Measurements from ENCODE around the gene TWIST1.

The TWIST1 gene

DNA sequence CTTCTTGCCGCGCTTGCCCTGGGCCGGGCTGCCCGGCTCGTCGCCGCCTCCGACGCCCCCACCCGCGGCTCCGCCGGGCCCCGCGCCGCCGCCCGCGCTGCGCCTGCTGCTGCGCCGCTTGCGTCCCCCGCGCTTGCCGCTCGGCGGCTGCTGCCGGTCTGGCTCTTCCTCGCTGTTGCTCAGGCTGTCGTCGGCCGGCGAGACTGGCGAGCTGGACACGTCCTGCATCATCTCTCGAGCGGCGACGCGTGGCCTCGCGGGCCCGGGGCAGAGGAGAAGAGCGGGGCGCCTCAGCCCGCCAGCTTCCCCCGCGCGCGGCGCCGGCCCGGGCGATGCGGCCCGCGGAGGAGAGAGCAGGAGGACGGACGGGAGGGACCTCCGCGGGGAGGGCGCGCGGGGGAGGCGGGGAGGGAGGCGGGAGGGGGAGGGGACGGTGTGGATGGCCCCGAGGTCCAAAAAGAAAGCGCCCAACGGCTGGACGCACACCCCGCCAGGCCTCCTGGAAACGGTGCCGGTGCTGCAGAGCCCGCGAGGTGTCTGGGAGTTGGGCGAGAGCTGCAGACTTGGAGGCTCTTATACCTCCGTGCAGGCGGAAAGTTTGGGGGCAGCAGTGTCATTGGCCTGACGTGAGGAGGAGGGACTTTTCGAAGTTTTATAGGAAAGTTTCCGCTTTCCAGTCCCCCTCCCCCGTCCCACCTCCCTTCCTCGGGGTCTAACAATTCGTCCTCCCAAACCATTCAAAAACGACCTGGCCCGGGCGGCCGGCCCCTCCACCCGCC is at the start of gene TWIST1:
Gene TWIST1, minus strand, starts transcription at position 546 of the 779 bp plus-strand sequence. Its CDS starts 315 bp downstream, at position 231.
- no peak for DNase-seq

GRCh38 chr7:19161671-19162070 is 44.2 kb upstream of the TWIST1 start:
- no peak for DNase-seq

DNA sequence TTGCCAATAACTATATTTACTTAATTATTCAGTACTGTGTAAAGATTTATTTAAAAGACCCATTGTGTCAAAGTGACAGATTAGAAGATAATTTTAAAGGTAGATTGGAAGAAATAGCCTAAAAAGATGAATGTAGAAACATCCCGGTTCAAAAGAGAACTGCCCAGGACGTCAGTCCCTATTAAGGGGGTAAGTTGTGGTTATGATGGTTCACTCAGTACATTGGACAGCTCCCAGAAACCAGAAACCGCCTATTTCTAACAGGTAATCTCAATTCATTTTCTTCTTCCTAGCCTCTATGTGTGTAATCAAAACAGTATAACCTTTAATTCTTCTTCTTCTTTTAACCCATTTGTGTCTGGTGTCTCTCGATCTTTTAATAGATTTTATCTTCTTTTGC is 29.3 kb upstream of the TWIST1 start:
- no peak for DNase-seq

GRCh38 chr7:19145434-19146115 is 28.1 kb upstream of the TWIST1 start:
- no peak for DNase-seq

- DNase-seq, result no peak
These were observed 27.4 kb upstream of the TWIST1 start, which contains the start of gene FERD3L for GRCh38 chr7:19144661-19145433. TSS of gene FERD3L (minus strand) at chr7:19145421. CDS start at chr7:19145362, 59 bp downstream.

- no peak for DNase-seq
These were observed 26.6 kb upstream of the TWIST1 start for GRCh38 chr7:19143881-19144574.

DNA sequence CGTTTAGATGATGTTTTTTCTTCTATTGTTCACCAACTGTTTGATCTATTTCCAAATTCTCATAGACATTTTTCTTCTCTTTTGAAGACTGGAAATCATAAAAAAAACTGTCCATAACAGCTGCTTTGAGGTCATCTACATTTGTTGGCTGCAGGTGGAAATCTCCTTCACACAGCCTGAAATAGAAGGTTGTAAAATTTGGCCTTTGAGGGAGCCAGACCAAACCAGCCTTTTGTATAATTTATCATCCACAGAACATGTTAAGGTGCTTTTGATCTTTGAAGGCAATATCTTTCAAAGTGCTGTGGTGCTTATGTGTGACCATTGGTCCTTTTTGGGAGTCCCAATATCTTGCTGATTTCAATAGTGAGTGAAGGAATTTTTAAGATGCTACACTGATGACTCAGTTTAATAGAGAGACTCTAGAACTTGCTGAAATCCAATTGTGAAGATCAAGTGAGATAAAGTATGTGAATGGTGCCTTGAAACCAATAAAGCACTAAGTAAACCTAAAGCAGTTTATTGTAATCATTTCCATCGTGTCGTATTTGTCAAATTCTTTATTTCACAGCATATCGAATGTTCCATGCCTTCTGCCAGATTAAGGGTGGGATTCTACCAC is 22.4 kb upstream of the TWIST1 start:
- DNase-seq, result no peak

- no peak for DNase-seq
These were observed 16.4 kb upstream of the TWIST1 start for GRCh38 chr7:19133886-19134285.

DNA sequence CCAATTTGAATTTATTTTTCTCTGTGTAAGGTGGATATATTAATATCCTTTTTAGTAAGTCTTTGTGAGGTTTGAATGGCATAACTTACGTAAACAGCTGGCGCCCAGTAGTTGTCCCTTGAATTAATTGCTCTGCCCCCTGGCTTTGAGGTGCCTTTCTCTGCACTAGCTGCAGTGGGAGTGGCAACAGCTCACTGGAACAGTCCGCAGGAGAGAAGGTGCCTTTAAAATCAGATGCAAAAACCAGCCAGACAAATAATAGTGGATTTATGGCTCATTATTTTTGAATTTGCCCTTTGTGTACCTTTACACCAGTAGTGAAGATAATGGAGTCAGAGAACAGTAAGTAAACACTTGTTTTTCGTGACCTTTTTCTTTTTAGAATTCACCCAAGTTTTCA is 16.0 kb upstream of the TWIST1 start:
- DNase-seq, result no peak

DNA sequence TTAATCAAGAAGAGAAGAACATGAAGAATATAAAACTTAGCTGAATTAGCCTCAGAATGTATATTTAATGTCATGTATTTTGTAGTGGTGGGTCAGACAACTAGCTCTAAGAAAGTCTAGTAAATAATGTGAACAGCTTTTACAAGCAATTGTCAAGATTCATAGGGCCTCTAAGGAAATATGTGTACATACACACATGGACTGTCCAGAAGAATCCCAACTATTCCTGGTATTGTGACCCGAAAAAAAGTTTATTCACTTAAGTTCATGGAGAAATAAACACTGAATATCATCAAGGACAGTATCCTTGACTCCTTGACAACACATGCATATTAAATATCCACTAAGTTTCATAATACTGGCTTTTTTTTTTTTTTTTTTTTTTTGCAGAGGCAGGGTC is 11.4 kb upstream of the TWIST1 start:
- no peak for DNase-seq

DNA sequence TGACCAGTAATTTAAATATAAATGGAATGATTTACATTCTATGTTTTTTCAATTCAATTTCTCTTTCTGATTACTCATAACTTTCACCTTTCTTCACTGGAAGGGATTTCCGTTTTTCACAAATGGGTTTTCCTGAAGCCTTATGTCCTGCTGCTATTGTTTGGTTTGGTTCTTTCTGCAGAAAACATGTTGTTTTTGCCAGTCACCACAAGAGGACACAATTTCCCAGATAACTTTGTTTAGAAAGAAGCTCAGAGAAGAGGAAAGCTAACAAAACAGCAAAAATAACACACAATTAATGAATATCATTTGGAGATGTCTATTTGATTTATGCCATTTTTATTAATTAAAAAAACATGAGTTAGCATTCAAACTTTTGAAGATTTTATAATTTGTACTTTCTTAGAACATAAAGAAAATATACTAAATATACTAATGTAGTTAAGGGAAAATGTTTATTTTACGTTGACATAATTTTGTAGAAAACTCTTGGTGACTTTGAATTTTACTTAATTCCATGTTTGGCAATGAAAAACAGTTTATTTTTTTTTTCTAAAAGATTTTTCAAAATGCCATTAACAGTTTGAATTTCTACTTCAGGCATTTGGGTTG is 4.6 kb upstream of the TWIST1 start:
- DNase-seq, result no peak

GRCh38 chr7:19119870-19120486 is 2.5 kb upstream of the TWIST1 start:
- no peak for DNase-seq

DNA sequence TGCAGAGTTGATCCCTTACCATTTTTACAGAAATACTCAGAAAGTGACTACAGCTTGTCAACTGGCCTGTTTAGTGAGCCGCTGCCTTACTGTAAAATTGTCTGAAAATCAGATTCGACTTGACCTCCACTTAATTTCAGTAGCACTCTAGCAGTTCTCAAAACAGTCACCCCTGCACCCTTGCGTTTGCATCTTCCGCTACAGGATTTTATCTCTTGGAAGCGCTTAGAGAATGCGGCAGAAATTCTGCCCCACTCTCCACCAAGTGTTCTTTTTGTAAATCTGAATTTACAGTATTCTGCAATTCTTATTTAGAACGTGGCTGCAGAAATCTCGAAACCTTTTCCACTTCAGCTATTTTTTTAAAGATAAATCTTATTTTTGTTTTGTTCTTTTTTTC is 1.9 kb upstream of the TWIST1 start:
- no peak for DNase-seq

- DNase-seq, result no peak
These were observed 1.4 kb upstream of the TWIST1 start for GRCh38 chr7:19118636-19119371.

DNA sequence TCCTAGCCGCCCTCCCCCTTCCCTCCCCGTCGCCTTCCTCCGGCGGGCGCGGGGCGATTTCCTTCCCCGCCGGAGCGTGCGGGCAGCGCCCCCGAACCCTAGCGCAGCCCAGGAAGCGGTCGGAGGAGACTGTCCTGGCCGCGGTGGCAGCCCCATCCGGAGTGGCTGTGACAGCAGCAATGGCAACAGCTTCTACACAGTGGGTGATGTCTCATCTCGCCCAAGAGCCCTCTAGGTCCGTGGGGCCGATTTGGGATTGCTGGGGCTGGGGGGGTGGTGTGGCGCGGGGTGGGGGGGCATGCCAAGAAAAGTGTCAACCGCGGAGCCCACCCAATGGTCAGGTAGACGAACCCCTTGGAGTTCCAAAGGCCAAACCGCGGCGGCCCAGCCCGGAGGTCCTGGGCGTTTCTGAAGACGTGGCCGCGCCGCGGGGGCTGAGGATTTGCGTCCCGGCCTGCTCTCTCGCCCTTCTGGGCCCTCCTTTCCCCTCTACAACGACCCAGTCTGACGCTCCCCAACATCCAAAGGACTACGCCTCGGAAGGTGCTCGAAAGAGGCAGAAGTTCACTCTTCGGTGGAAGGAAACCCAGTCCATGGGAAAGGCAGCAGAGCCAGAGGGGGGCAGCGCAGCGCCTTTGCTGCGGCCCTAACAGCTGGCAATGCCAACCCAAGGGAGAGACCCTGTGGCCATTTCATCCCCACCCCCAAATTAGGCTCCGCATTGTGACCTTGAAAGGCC is 603 bp upstream of the TWIST1 start:
- DNase-seq, result no peak

- no peak for DNase-seq
These were observed 1.0 kb downstream of the TWIST1 start for GRCh38 chr7:19116121-19117090.

- no peak for DNase-seq
These were observed 2.9 kb downstream of the TWIST1 start for GRCh38 chr7:19114551-19114855.

- DNase-seq, result no peak
These were observed 3.4 kb downstream of the TWIST1 start for GRCh38 chr7:19113855-19114550.

DNA sequence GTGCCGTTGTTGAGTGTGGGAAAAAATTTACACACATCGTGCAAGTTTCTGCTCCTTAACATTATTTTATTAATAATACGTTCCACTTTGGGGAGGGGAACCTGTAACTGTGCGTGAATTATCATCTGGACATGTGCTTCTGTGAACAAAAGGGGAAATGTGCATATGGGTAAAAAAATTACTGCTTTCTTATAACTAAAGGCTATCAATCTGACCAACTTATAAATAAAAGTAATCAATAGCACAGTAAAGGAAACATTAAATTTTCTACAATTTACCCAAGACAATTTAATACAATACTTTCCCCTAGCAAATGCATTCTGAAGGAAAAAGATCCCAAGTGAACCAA is 4.5 kb downstream of the TWIST1 start:
- no peak for DNase-seq

All from activated CD4-positive, alpha-beta T cell treated with anti-CD3 and anti-CD28 coated beads, Interleukin-2, Interleukin-6, amounts not matched to agents 100 ng/mL and 50 ng/mL, durations not matched to agents 16 hours and 8 hours (primary cell).